ENCODE results near the gene CGB5.
A peak's percentile ranks its signal among the peaks of the same experiment; 100 is the strongest.
"Not testable (repeated sequence)": the region's sequence is repeated elsewhere in the genome, so short reads cannot be mapped to it uniquely, and the experiment has no call there.

Gene CGB5

DNA sequence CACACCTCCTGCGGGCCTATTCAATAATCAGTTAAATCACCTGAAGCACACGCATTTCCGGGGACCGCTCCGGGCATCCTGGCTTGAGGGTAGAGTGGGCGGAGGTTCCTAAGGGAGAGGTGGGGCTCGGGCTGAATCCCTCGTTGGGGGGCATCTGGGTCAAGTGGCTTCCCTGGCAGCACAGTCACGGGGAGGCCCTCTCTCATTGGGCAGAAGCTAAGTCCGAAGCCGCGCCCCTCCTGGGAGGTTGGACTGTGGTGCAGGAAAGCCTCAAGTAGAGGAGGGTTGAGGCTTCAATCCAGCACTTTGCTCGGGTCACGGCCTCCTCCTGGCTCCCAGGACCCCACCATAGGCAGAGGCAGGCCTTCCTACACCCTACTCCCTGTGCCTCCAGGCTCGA, at the start of gene CGB5:
Gene CGB5, plus strand, starts transcription at position 301 of the 400 bp plus-strand sequence. CDS start 362 bp downstream, outside the sequence.
- not testable (repeated sequence) for DNase-seq

DNA sequence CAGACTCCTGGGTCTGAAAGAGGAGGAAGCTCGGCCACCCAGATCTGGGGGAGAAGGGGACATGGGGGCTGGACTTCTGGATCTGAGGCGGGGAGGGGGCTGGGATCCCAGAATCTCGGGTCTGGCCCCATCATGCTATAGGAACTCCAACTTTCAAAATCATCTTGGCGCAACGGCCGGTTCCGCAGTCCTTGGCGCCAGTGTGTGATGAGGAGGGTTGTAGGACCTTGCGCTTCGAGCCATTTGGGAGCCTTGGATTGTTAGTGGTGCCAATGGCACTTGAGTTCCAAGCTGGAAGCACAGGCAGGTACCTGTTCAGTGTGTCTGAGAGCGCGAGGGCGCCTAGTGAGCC, 49.6 kb upstream of the CGB5 start:
- no peak for DNase-seq

DNA sequence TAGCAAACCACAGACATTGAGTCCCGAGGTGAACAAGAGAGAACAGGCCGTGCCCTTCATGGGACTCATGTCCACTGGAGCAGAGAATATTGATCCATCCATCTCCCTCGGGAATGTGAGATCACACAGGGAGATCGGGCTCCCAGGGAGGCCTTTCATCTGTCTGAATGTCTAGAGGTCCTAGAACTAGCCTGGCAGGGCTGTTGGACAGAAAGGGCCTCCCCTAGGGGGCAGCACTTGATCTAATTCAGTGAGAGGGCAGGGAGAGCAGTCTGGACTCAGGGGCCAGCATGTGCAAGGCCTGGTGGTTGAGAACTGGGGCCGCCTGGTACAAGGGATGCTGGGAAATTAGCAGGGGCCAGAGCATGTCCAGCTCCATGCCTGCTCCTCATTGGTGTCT, 45.7 kb upstream of the CGB5 start:
- peak; percentile 51 for DNase-seq

DNA sequence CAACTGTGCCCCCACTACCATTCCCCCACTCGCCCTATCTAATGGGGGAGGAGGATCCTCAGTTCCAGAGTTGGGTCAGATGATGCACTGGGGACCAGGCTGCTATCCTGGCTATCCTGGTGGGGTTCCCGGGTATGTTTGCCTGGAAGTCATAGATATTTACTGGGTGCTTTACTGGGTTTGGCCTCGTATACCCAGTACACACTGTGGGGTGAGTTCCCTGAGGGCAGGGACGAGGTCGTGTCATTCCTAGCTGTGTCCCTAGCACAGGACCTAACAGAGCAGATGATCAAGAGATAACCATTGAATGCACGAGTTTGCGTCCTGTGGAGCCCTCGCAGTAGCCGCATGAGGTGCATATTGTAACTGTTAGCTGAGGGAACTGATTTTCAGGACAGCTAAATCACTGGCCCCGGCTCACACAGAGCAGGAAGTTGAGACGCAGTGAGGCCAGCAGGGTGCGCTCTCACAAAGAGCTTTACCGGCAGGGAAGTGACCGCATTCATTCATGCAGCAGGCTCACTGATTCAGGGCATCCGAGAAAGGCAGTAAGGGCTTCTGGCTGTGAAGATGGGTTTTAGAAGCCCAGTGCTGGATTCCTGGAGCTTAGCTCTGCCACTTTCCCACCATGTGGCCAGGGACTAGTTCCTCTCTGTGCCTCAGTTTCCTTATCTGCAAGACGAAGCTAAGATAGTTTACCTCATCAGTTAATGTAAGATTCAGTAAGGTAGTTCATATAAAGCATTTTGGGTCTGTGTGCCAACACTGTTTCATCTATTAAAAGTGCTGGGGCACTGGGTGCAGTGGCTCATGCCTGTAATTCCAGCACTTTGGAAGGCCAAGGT, 43.9 kb upstream of the CGB5 start:
- DNase-seq, result peak; percentile 68

DNA sequence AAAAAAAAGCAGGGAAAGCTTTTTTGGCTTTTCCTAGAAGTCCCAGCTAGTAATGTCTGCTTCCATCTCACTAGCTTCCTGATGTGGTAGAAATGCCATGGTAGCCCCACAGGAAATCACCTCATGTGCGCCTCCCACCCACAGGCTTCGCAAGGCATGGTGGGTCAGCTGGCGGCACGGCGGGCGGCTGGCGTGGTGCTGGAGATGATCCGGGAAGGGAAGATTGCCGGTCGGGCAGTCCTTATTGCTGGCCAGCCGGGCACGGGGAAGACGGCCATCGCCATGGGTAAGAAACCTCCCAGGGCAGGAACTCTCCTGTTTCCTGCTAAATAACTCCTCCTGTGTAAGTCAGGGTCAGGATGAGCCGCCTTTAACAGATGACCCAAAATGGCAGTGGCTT, 39.5 kb upstream of the CGB5 start:
- no peak for DNase-seq

GRCh38 chr19:49004964-49005614, 38.6 kb upstream of the CGB5 start:
- no peak for DNase-seq

- DNase-seq, result no peak
These were observed 36.7 kb upstream of the CGB5 start for GRCh38 chr19:49006905-49007304.

GRCh38 chr19:49009828-49010227, 33.8 kb upstream of the CGB5 start:
- DNase-seq, result no peak

- no peak for DNase-seq
These were observed 33.2 kb upstream of the CGB5 start for GRCh38 chr19:49010453-49010852.

DNA sequence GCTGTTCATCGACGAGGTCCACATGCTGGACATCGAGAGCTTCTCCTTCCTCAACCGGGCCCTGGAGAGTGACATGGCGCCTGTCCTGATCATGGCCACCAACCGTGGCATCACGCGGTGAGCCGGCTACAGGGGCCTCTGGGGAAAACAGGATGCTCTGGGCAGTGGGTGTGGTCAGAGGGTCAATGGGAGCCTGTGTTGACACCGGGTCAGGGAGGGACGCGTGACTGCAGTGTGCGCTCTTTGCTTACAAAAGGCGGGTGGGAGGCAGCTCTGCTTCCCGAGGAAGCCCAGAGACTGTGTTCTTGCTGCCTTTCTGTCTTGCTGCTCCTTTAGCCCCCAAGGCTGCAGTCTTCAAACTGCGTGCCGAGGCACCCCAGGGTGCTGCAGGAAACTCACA, 32.5 kb upstream of the CGB5 start:
- no peak for DNase-seq

GRCh38 chr19:49014123-49014869, 29.4 kb upstream of the CGB5 start:
- no peak for DNase-seq

GRCh38 chr19:49014870-49015255, 28.8 kb upstream of the CGB5 start:
- no peak for DNase-seq

- DNase-seq, result no peak
These were observed 27.4 kb upstream of the CGB5 start for GRCh38 chr19:49016067-49016839.

DNA sequence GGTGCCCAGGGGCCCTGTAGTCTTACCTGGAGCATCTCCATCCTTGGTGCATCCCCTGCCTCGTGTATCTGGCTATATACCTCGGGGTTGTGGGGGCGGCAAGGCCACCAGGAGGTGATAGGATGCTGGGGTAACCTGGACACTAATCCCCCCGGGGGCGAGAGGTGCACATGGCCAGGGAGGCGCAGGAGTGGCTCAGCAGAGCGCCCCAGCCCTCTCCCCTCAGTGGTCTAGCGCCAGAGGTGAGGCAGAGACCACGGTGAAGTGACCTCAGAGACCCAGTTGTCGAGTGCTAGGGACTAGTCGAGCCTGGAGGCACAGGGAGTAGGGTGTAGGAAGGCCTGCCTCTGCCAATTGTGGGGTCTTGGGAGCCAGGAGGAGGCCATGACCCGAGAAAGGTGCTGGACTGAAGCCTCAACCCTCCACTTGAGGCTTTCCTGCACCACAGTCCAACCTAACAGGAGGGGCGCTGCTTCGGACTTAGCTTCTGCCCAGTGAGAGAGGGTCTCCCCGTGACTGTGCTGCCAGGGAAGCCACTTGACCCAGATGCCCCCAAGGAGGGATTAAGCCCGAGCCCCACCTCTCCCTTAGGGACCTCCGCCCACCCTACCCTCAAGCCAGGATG, 26.5 kb upstream of the CGB5 start, which contains the start of gene LHB:
Gene LHB, minus strand, starts transcription at position 51 of the 625 bp plus-strand sequence. Its CDS starts 10 bp downstream, at position 41.
- no peak for DNase-seq

DNA sequence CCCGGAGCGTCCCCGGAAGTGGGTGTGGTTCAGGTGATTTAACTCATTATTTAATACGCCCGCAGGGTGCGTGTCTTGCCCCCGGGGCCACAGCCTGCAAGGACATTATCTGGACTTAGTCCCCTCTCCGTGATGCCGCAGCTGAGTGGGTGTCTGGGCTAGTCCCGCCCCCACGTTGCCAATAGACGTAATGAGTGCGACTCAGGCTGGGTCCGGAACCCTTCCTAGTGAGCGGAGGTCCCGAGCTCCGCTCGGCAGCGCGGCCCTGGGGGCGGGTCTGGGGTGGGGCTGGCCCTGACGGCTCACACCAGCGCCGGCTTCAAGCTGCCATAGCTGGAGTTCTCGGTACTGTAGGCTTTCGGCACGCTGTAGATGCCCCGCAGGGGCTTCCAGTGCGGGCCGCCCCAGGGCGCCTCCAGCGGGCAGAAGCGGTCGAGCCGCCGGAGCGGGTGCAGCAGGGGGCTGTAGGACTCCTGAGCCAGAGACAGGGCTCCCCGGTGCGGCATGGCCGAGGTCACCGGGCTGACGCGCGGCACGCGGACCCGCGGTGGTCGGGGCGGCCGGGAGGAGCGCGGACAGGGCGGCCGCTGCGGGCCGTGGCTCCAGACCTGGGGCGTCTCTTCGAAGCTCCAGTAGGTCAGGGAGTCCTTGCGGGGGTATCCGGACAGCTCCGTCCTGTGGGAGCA, 25.8 kb upstream of the CGB5 start:
- peak; percentile 46 for DNase-seq

- not testable (repeated sequence) for DNase-seq
These were observed 25.0 kb upstream of the CGB5 start for GRCh38 chr19:49018388-49019241.

GRCh38 chr19:49019242-49019932, 24.3 kb upstream of the CGB5 start:
- DNase-seq, result peak; percentile 35

DNA sequence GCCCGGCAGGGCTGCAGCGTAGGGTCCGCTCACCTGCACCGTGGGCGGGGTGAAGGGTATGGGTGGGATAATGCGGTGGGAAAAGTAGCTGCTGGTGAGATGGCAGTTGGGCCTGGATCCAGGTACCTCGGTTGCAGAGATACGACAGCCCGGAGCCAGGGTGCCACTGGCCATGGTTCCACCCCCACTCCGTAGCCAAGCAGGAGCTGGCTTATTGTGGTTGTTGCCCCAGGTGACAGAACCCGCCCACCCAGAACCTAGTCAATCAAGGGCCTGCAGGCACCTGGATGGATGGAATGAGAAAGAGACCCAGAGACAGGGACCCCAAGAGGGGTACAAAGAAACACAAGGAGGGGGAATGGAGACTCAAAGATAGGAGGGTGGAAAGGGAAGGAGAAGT, 23.3 kb upstream of the CGB5 start:
- DNase-seq, result no peak

DNA sequence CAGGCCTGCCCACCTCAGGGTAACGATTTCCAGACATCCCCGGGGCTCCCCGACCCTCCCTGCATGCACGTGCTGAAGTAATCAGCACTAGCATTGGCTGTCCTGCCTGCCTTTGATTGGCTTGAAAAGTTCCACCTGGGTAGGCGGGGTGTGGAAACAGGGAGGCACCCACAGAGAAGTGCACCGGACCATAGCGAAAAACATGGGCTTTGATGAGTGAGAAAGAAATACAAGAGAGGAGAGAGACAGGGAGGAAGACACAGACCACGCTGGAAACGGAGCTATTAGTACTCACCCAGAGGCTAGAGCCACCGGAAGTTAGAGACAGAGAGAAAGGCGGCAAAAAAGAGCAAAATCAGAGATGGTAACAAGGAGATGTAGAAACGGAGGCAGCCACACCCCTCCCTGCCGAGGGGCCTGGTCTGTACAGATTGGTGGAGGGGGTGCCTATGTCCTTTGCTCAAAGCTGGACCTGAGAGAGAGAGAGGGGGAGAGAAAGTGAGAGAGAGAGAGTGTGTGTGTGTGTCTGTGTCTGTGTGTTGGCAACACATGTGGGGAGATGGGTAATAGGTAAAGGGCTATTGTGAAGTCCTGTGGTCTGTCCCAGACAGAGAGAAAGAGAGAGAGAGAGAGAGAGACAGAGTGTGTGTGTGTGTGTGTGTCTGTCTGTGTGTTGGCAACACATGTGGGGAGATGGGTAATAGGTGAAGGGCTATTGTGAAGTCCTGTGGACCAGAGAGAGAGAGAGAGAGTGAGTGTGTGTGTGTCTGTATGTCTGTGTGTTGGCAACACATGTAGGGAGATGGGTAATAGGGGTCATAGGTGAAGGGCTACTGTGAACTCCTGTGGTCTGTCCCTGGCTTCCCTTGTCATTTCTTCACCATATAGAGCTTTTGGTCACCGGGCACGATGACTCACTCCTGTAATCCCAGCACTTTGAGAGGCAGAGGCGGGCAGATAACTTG, 22.4 kb upstream of the CGB5 start:
- no peak for DNase-seq
